Inflammatory macrophage treated with lipopolysaccharide for 4 hours (primary cell): ENCODE results near the gene ELAVL1.
"Not testable (repeated sequence)": the region's sequence is repeated elsewhere in the genome, so short reads cannot be mapped to it uniquely, and the experiment has no call there.

Source experiments
- DNase-seq: peaks from one replicate; pipeline ENCODE4 v3.0.0-alpha.2; 2020

Gene ELAVL1

GRCh38 chr19:7920519-7921301 is 84.7 kb downstream of the ELAVL1 start:
- peak; percentile 98 for DNase-seq

- peak; percentile 93 for DNase-seq
Observed at GRCh38 chr19:7919610-7920518, 85.6 kb downstream of the ELAVL1 start, which contains the start of gene SNAPC2. SNAPC2 (plus strand) TSS chr19:7920338; CDS start chr19:7920367, 29 bp downstream.

- no peak for DNase-seq
Observed at GRCh38 chr19:7918615-7919421, 86.6 kb downstream of the ELAVL1 start.

- not testable (repeated sequence) for DNase-seq
Observed at GRCh38 chr19:7918062-7918614, 87.3 kb downstream of the ELAVL1 start.

- peak; percentile 46 for DNase-seq
Observed at GRCh38 chr19:7917267-7918061, 88.0 kb downstream of the ELAVL1 start.

GRCh38 chr19:7916955-7917266 is 88.5 kb downstream of the ELAVL1 start:
- no peak for DNase-seq

GRCh38 chr19:7916103-7916954 is 89.1 kb downstream of the ELAVL1 start:
- peak; percentile 55 for DNase-seq

GRCh38 chr19:7915250-7916102 is 90.0 kb downstream of the ELAVL1 start:
- no peak for DNase-seq

- DNase-seq, result no peak
Observed at GRCh38 chr19:7914598-7915045, 90.8 kb downstream of the ELAVL1 start, which contains the start of gene TGFBR3L. TGFBR3L (plus strand) TSS chr19:7914830.

- no peak for DNase-seq
Observed at GRCh38 chr19:7914099-7914498, 91.3 kb downstream of the ELAVL1 start.

- DNase-seq, result no peak
Observed at GRCh38 chr19:7913652-7914051, 91.8 kb downstream of the ELAVL1 start.

GRCh38 chr19:7912697-7913564 is 92.5 kb downstream of the ELAVL1 start:
- no peak for DNase-seq

GRCh38 chr19:7912144-7912696 is 93.2 kb downstream of the ELAVL1 start:
- DNase-seq, result no peak

- DNase-seq, result no peak
Observed at GRCh38 chr19:7911508-7912143, 93.8 kb downstream of the ELAVL1 start.

GRCh38 chr19:7910321-7911161 is 94.9 kb downstream of the ELAVL1 start:
- no peak for DNase-seq

GRCh38 chr19:7909471-7910067 is 95.9 kb downstream of the ELAVL1 start:
- no peak for DNase-seq
